Right lobe of liver (tissue), 6 donors: ENCODE data around the gene NBEA. TPM values are rescaled to one million over a fixed set of nuclear protein-coding genes. Genes with fewer than 3 reads are reported as not detected.

Source experiments
- ATAC-seq, 4 donors: fragments of 200-7000 bp; cut with Tn5 transposase; one replicate each; pipeline ENCODE4 v1.9.1; 2020; ENCODE audit warnings: mild to moderate bottlenecking in 4 of 4, moderate library complexity in 4 of 4
- DNase-seq, 3 donors: peaks; one replicate each; pipeline ENCODE4 v3.0.0-alpha.2; 2020
- H3K27ac ChIP-seq, 3 donors: fragments of 200-600 bp; one replicate each; pipeline ENCODE4 v1.8.0; 2022
- H3K27me3 ChIP-seq, 2 donors: fragments of 200-600 bp; one replicate each; pipeline ENCODE4 v1.8.0; 2022
- H3K36me3 ChIP-seq, 4 donors: fragments of 200-600 bp; sonication (generic) in 1 of 4; one replicate each; pipeline versions ENCODE4 v1.5.1 to v1.8.0; 2017 to 2022; ENCODE audit warnings: control low read depth in 1 of 4
- H3K4me1 ChIP-seq, 4 donors: fragments of 200-600 bp; sonication (generic) in 1 of 4; one replicate each; pipeline versions ENCODE4 v1.5.1 to v1.8.0; 2017 to 2022; ENCODE audit warnings: control low read depth in 1 of 4
- H3K4me3 ChIP-seq, 3 donors: fragments of 200-600 bp; one replicate each; pipeline ENCODE4 v1.8.0; 2022
- H3K9me3 ChIP-seq, 4 donors: fragments of 200-600 bp; sonication (generic) in 1 of 4; one replicate each; pipeline versions ENCODE4 v1.5.1 to v1.8.0; 2017 to 2022; ENCODE audit warnings: control low read depth in 1 of 4
- POLR2A ChIP-seq: fragments of 450-650 bp; IDR thresholded peaks from one replicate; pipeline ENCODE4 v1.6.1; 2017; ENCODE audit warnings: antibody characterized with exemption, mild to moderate bottlenecking
- WGBS: methylation state at CpG from one replicate; pipeline ENCODE4 v1.1.6; 2018; ENCODE audit warnings: low coverage, low lambda C conversion rate; ENCODE audit not compliant: insufficient coverage; ENCODE audit errors: missing lambda C conversion rate; 5-methylcytosine and 5-hydroxymethylcytosine counted together
- intact Hi-C, 2 donors: fragments of 100-400 bp; cut with DNase I; formaldehyde crosslinking; loops; one replicate each; pipeline versions ENCODE4 v1.11.2 to v1.14.1; 2022
- total RNA-seq, 6 experiments: library from RNA; depleted of rRNA in 2 of 6; stranded (reverse); fragments of >200 nt in 2 of 6; fragmentation: NEBNext Ultra II Directional in 3 of 6; extraction: Animal tissue kit (Norgen Biotek cat#: 25700) in 3 of 6; gene quantifications; one replicate each; pipeline versions ENCODE4 v1.1.0 to v1.2.4, GENCODE V29; 2016 to 2023
- TF ChIP-seq, protein P1 (sequence below), 4 donors: fragments of 200-600 bp in 3 of 4; fragments of 450-650 bp in 1 of 4; IDR thresholded peaks; one replicate each; pipeline versions ENCODE4 v1.5.1 to v1.8.0; 2016 to 2022; ENCODE audit warnings: antibody characterized with exemption in 4 of 4, mild to moderate bottlenecking in 2 of 4
- donor health status: DM: no; HTN: yes; CAD: no.
- donor health status: DM: no; HTN: no; CAD: no.
- donor health status: DM: no; HTN: no; CAD: no.
- donor health status: DM: no; HTN: yes; CAD: no.
- donor health status: DM: no; HTN: yes; CAD: no.

The NBEA gene
- total RNA-seq, 6 experiments from 2014 or later, result 0.62 to 1.7 (median 0.75) TPM

- intact Hi-C loops, result no loop called here
- WGBS, result 26% methylated on average over 6 of the region's 7 CpGs
Observed at GRCh38 chr13:35697186-35697730, 755.2 kb downstream of the NBEA start.

GRCh38 chr13:35698911-35699576 lies 757.0 kb downstream of the NBEA start:
- TF ChIP-seq POLR2A, result no peak
- TF ChIP-seq, protein P1, sequence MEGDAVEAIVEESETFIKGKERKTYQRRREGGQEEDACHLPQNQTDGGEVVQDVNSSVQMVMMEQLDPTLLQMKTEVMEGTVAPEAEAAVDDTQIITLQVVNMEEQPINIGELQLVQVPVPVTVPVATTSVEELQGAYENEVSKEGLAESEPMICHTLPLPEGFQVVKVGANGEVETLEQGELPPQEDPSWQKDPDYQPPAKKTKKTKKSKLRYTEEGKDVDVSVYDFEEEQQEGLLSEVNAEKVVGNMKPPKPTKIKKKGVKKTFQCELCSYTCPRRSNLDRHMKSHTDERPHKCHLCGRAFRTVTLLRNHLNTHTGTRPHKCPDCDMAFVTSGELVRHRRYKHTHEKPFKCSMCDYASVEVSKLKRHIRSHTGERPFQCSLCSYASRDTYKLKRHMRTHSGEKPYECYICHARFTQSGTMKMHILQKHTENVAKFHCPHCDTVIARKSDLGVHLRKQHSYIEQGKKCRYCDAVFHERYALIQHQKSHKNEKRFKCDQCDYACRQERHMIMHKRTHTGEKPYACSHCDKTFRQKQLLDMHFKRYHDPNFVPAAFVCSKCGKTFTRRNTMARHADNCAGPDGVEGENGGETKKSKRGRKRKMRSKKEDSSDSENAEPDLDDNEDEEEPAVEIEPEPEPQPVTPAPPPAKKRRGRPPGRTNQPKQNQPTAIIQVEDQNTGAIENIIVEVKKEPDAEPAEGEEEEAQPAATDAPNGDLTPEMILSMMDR (IDR thresholded peaks at IDR 0.05), result no peak
- no peak for DNase-seq
- Histone ChIP-seq H3K27ac (no peak overlapping the region), H3K4me1 (no peaks in the 10 kb centered on the region), H3K36me3 (no peaks in the 10 kb centered on the region), H3K9me3 (no peaks in the 10 kb centered on the region), H3K27me3 (no peaks in the 10 kb centered on the region), H3K4me3 (no peak overlapping the region)
- intact Hi-C loops, result no loop called here
- 62% methylated on average over 11 of the region's 11 CpGs for WGBS
- ATAC-seq, result no peak

More at GRCh38 chr13:35697186-35697730, 755.2 kb downstream of the NBEA start:
- H3K27me3 ChIP-seq, result no peaks in the 10 kb centered on the region
- H3K27ac ChIP-seq, result no peak overlapping the region
- TF ChIP-seq POLR2A, result no peak
- TF ChIP-seq, protein P1 (IDR thresholded peaks at IDR 0.05), result no peak
- DNase-seq (no peak), ATAC-seq (no peak)
- no peaks in the 10 kb centered on the region for H3K4me1 ChIP-seq
- H3K4me3 ChIP-seq, result no peak overlapping the region
- H3K9me3 ChIP-seq, result no peaks in the 10 kb centered on the region
- H3K36me3 ChIP-seq, result no peaks in the 10 kb centered on the region

DNA sequence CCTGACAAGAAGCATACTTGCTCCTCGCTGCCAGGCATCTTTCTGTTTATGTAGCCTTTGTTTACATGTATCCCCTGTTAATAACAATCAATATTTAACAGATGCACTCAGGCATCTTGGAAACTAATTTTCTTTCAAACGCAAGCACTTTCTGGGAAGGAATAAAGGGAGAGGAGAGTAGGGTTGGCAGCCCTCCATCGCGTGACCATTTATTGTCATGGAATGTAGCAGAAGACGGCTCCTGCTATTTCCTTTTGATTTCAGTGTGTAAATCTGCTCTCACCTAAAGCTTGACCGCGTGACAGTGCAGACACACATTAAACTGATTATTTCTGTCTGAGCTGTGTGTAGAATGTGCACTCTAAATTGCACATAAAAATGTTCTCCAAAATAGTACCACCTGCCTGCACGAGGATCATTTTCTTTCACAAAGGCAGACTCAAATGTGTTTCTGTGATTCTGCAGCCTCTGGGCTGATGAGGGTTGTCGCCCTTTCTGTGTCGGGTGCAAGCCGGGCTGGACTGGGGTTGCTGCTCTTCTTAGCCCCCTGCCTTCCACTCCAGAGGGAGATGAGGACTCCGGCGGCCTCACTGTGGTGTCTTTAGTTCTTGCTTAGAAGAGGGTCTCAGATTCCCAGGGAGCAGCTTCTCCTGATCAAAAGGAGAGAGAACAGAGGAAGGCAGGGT lies 757.9 kb downstream of the NBEA start:
- intact Hi-C loops, result no loop called here
- no peak for TF ChIP-seq POLR2A
- TF ChIP-seq, protein P1 (IDR thresholded peaks at IDR 0.05), result no peak
- Histone ChIP-seq H3K4me1 (no peaks in the 10 kb centered on the region), H3K27ac (no peak overlapping the region), H3K27me3 (no peaks in the 10 kb centered on the region), H3K9me3 (no peaks in the 10 kb centered on the region), H3K36me3 (no peaks in the 10 kb centered on the region), H3K4me3 (no peak overlapping the region)
- DNase-seq, result no peak
- 36% methylated on average over 13 of the region's 13 CpGs for WGBS
- no peak for ATAC-seq

- no peak overlapping the region for H3K4me3 ChIP-seq
- no peak overlapping the region for H3K27ac ChIP-seq
- WGBS, result 58% methylated on average over 5 of the region's 5 CpGs
- TF ChIP-seq POLR2A, result no peak
- TF ChIP-seq, protein P1 (IDR thresholded peaks at IDR 0.05), result no peak
- DNase-seq (no peak), ATAC-seq (no peak)
- H3K27me3 ChIP-seq, result no peaks in the 10 kb centered on the region
- no peaks in the 10 kb centered on the region for H3K36me3 ChIP-seq
- H3K4me1 ChIP-seq, result no peaks in the 10 kb centered on the region
- intact Hi-C loops, result no loop called here
- H3K9me3 ChIP-seq, result no peaks in the 10 kb centered on the region
Observed at GRCh38 chr13:35700671-35701070, 758.6 kb downstream of the NBEA start.
